AG10803 (cell line): Measurements from ENCODE around the gene STOX1.

Source experiments
- DNase-seq: peaks from one replicate; pipeline ENCODE4 v3.0.0; 2010; ENCODE audit warnings: low read depth
- H3K4me3 ChIP-seq: 2 replicates; pipeline ENCODE4 v1.5.1; 2011; ENCODE audit warnings: mild to moderate bottlenecking, low read length, control low read depth
- CTCF ChIP-seq: conservative IDR thresholded peaks from 2 replicates; pipeline ENCODE4 v1.5.1; 2011; ENCODE audit warnings: mild to moderate bottlenecking, low read length, control low read depth, inconsistent platforms

Gene STOX1

GRCh38 chr10:68880181-68880580 is 52.9 kb downstream of the STOX1 start:
- TF ChIP-seq CTCF = no peak

GRCh38 chr10:68895041-68895440 is 67.7 kb downstream of the STOX1 start:
- no peak for TF ChIP-seq CTCF
- no peak overlapping the region for H3K4me3 ChIP-seq
- no peak for DNase-seq

More at GRCh38 chr10:68880181-68880580, 52.9 kb downstream of the STOX1 start:
- DNase-seq = no peak
- H3K4me3 ChIP-seq = no peak overlapping the region

- peak; percentile 71 for TF ChIP-seq CTCF
- DNase-seq = peak; percentile 77
- no peak overlapping the region for H3K4me3 ChIP-seq
Observed at GRCh38 chr10:68897336-68897741, 70.0 kb downstream of the STOX1 start.

- no peak for TF ChIP-seq CTCF
- H3K4me3 ChIP-seq = no peak overlapping the region
- no peak for DNase-seq
Observed at GRCh38 chr10:68899186-68899745, 71.9 kb downstream of the STOX1 start.

GRCh38 chr10:68900427-68901104 is 73.2 kb downstream of the STOX1 start:
- peak; percentile 81 for DNase-seq
- no peak for TF ChIP-seq CTCF

GRCh38 chr10:68901105-68901927 is 74.0 kb downstream of the STOX1 start, which contains the start of gene DDX50:
Gene DDX50 (plus strand): TSS chr10:68901315. CDS start chr10:68901385, 70 bp downstream.
- no peak for TF ChIP-seq CTCF
- H3K4me3 ChIP-seq = peak within 1 kb of the TSS; percentile 93
- peak; percentile 99 for DNase-seq

More at GRCh38 chr10:68900427-68901104, 73.2 kb downstream of the STOX1 start:
- H3K4me3 ChIP-seq = peak overlapping the region; percentile 68
